HG02571 (cell line): ENCODE data around the gene SHF.

Experiments used
- ATAC-seq: cut with Tn5 transposase; IDR thresholded peaks from one replicate; pipeline ENCODE4 v1.9.1; 2021; ENCODE audit warnings: mild to moderate bottlenecking, moderate library complexity; ENCODE audit not compliant: unreplicated experiment

SHF gene

DNA sequence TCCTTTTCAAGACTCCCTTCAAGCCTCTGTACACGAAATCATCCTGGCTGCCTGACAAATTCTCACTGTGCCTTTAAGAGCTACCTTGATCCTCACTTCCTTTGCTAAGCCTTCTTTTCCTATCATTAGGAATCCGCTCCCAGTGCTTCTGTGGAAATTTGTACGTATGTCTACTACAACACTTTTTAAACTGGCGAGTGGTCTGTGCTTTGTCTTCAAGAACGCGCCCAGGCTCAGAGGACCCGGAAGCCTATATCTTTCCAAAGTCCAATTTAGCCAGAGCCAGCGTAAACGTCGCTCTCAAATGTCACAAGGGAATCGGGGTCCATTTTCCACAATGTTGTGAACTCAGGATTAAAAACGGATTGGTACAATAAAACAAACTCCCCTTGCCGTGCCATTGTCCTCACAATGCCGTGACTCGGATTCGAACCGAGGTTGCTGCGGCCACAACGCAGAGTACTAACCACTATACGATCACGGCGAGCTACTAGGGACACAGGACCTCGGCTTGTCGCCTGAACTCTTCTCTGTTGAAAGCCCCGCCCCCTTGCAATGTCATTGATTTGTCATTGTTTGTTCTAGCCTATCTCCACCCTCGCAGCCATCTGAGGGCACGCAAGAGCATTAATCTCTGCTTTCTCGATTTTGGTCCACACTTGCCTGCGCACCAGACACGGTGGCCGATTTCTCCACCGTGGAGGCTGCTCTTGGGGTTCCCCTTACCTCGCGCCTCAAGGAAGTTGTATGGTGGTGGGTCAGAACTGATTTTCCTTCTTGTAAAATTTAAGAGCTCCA is 12.4 kb upstream of the SHF start:
- ATAC-seq = peak; percentile 38

DNA sequence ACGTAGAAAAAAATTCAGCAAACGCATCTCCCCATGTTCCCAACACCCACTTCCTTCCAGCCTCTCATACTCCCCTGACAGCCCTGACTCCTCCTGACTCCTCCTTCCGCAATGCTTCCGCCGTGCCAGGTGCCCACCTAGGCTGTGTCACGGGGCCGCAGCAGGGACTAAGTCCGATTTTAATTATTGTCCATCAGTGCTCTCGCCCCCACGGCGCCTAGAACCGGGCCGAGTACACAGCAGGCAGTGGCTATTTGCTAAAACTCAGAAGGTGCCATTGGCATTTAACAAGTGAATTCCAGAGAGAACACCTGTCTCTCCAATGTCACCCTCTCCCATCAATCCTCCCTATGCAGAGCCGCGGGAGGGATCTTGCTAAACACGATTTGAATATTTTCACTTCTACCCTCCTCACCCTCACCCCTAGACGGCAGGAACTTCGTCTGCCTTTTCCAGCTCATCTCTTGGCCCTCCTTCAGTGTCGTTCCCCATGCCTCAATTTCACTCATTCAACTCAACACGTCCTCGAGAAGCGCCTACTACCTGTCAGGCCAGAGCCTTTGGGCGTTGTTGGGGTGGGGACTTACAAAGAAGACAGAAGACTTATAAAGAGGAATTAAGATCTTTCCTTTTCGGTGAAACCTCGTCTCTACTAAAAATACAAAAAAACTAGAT is 11.5 kb upstream of the SHF start:
- ATAC-seq = peak; percentile 16

DNA sequence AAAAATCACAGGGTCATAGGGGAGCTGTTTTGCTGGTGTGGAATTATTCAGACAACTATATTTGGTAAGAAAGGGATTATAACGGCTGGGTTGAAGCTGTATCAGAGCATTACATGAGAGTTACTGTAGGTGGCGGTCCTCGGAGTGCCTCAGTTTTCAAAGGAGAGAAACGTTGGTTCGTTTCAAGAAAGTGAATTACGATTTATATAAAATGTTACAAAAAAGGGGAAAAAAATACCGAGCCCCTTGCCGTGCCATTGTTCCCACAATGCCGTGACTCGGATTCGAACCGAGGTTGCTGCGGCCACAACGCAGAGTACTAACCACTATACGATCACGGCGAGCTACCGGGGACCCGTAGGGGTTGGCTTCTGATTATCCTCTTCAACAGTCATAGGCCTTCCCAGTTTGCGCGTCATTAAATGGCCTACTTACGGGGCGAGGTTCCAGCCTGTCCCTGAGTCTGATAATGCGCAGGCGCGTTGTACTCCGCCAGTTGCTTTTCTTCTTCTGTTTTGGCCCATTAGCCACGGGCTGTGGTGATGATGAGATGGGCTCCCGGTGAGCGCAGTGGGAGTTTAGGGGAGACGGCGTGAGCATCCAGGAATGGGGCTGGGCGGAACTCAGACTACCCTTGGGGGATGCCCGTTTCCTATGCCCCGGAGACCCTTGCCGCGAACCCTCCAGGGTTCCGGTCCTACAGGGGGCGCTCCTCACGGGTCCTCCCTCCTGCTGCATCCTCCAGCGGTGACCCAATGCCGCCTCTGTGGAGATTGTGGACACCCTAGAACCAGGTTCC is 10.8 kb upstream of the SHF start:
- ATAC-seq = peak; percentile 49

DNA sequence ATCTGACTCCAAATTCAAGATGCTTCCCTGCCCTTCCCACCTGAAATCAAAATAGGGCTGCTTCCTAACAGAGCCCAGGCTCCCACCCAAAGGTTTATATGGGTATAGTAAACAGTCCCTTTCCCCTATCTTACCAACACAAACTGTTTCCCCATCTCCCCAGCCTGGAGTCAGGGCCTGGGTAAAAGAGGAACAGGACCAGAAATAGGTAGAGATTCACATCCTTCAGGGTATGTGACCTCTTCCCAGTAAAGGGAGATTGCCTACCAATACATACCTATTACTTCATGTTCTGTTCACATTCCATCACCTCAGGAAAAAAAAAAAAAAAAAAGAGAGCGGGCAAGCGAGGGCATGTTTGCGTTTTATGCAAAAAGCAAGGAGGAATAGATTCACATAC is 9.7 kb upstream of the SHF start:
- no peak for ATAC-seq

DNA sequence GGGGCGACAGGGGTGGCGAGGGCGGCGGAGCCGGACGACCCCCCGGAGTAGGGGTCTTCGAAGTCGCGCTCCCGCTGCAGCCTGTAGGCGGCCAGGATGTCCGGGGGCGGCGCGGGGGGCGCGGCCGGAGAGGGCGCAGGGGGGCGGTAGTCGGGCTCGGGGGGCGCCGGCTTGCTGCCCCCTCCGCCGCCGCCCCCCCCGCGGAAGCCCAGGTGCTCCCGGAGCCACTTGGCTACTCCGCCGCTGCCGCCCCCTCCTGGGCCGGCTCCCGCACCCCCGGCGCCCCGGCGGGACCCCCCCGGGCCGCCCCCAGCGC is 230 bp downstream of the SHF start:
- no peak for ATAC-seq

DNA sequence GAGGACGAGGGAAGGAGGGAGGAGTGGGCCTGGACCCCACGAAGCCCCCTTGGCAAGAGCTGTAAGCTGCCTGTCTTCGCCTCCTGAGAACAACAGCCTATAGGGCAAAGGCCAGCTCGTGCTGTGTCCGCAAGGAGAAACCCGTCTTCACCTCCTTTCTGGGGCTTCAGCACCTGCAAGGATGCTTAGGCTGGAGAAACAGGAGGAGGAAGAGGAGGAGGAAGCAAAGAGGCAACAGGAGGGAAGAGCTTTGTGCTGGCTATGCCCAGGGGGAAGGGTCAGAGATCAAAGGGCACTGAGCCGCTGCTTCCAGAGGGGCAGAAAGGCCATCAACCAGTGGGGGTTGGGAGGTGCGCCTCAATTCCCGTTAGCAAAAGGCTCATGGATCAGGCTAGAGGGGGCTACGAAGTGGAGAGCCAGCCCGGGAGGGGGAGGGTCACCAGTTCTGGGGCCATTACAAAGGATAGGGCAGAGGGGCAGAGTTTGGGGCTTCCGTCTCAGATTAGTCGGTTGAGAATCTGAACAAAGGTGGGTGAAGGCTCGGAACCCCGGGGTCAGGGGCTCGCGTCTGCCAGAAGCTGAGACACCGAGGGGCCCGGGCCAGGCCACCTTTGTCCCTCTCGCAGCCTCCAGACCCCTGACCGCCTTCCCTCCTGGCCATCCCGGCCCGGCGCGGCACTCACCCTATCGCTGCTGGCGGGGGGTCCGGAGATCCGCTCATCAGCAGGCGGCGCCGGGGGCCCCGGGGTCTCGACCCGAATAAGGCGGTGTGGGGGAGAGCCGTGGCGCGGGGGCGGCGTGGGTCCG is 792 bp downstream of the SHF start:
- no peak for ATAC-seq

DNA sequence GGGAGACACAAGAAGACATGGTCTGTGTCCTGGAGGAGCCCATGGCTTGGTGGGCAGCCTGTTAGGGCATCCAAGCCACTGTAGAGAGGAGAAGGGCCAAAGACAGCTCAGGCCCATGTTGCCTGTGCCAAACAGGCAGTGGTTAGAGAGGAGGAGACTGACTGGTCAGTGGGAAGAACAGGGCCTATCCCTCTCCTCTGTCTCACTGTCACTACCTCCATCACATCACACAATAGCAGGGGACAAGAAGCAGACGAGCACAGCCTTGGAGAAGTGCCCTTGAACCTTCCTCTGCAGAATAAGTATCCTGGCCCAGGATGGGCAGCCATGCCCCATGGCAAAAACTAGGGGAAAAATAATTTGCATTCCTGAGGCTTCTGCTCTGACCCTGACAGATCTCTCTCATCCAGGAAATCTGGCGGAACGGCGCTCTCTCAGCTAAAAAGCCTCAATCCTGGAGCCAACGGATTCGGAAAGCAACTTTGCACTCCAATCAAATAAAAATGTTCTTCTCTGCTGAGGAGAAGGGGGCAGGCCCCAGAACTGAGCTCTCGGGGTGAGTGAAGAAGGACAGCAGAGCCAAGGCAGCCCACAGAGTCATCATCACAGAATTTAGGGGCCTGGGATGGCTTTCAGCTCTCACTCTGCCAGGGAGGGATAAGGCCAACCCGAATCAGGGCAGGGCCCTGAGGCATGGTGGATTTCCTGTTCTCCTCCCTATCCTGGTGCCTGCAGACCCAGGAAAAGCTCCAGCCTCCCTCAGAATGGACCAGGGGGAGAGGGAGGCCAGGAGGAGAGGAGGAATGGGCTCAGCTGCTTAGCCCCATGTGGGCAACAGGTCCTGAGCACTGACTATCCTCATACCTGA is 1.6 kb downstream of the SHF start:
- ATAC-seq = no peak

DNA sequence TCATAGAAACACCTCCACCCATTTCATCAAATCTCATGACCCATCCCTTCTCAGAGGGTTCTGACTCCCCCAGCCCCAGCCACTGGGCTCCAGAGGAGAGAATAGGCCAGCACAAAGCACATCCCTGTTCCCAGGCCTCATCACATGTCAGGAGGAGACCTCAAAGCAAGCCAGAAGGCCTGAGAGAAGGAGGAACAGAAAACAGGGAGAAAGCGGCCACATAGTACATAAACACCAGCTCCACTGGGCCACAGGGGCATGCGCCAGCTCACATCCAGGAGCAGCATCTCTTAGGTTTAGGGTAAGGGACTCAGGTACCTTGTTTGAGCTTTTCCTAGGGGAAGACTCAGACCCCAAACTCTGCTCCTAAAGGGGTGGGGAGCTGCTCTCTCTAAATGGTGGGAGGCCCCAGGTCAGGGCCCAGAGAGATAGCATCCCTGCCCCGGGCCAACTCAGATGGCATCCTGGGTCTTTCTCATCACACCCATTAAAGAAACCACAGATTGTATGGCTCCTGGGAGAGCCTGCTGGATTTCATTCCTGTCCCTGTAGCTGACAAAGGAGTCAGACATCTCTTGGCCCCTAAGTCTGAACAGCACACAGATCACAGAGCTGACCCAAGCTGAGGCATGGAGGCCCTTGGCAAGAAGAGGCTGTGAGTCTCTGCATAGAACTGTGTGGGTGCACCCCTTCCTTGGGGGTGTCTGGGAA is 2.5 kb downstream of the SHF start:
- no peak for ATAC-seq

DNA sequence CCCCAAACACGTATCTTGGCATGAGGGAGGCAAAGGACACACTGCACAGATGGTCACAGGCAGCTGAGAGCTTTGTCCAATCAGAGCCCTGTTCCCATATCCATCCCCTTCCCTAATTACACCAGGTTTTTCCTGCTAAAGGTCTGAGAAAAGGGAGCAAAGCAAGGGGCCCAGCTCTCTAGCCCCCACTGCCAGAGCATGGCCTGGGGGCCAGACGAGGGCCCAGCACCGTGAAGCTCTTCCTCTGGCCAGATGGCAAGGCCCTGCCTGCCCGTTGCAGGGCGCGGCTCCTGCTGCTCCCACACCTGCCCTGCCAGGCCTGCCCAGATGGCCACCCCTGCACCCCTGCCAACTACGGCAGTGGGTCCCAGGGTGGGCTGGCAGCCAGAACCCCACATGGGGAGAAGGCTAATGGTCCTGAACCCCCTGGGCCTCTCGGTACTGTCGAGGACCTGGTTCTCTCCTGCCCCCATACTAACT is 3.2 kb downstream of the SHF start:
- no peak for ATAC-seq

DNA sequence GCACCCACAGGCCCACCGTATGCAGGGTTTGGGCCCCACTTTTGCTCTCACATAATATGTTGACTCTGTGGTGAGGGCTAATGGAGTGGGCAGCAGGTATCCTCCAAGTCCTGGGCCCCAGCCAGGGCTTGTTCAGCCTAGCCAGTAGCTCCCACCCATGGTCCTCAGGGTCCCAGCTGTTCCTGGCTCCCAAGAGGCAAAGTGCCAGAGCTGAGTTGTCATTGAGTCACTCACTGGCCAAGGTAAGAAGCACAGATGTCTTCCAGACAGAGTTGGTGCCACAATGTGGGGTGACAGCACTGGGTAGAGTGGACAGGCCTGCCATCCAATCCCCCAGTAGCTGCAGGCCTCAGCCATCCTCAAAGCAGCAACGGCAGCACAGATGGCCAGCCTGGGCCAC is 4.3 kb downstream of the SHF start:
- ATAC-seq = no peak

DNA sequence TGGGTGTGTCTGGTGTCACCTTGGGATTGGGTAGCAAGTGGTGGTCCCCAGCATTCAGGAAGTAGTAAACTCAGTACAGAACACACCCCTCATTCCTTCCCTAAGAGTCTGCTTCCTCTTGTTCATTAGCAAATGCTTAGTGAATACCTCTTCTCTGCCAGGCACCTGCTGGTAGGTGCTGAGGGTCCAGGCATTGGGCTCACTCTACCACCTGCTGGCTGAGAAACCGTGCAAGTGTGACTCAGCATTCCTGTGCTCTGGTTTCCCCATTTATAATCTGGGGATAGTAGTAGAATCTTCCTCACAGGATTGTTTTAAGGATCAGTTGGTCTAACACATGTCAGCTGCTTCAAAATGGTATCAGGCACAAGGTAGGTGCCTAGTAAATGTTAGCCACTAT is 4.8 kb downstream of the SHF start:
- ATAC-seq = no peak

DNA sequence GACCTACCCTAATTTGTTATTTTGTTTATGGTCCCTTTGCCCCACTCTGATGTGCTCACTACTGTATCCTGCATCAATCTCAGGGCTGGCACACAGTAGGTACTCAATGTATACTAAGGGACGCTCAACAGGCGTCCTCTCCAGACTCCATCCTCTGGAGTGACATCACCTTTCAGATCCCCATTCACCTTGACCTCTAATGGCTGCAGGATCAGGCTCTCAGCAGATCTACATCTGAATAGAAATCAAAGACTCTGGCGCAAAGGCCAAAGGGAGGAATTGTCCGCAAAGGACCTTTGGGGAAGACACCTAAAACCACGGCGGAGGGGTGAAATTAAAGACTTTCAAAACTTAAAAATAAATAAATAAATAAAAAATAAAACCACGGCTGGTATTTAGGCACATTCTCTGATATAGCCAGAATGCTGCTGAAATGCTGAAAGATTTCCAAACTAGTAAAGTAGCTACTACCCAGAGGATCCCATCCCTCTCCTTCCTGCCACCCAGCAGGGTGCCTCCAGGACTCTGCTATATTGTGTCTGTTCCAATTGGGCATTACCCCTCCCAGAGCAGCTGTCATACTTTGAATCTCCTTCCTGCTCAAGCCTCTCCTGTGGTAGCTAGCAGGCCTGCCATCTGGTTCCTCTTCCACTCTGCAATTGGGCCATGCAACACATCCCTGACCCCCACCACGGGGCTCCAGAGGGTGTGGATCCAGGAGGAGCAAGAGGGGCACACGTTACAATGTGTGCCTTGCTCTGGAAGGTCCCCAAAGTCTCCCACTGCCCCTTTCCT is 6.1 kb downstream of the SHF start:
- no peak for ATAC-seq

DNA sequence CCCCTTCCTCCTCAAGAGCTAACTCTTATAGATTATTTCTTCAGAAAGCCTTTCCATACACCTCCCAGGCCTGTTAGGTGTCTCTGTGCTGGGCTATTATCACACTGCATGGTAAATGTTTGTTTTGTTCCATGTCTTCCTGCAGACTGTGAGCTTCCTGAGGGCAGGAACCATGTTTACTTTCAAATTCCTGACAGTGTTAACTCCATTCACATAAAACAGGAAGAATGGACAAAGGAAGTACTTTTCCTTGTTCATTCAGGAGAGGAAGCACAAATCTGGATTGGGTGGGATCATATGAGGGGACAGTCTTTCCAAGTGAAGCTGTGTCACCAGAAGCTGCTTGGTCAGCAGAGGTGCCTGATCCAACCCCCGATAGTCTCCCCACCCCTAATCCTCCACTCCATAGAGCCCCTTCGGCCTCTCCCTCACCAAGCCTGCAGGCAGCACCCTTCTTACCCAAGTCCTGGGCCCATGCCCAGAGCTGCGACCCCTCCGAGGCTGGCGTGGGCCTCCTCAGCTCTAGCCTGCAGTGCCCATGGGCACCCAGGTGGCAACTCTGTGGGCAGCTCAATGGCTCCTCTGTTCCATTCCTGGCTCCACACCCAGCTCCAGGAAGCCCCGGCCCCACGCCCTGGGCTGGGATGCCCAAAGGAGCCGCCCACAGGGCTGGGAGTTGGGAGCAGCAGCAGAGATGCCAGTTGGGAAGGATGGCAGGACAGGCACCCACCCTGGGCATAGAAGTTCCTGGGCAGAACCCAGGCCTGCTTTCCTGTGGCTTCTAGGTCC is 6.9 kb downstream of the SHF start:
- no peak for ATAC-seq

DNA sequence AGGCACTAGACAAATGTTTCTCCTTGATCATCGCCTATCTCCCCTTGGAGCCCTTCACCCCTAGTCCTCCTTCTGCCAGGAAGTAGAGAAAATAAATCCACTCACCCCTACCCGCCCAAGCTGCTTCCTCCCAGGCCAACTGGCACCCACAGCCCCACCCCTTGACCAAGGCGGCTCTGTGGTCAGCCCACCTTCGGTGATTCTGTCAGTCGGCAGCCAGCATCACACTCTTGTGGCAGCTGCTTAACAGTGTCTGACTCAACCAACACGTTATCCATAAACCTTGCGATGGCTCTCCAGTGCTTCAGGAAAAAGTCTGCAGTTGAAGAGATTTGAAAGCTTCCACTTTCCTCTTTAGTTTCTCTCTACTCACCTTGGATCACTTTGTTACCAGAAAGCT is 7.6 kb downstream of the SHF start:
- no peak for ATAC-seq

DNA sequence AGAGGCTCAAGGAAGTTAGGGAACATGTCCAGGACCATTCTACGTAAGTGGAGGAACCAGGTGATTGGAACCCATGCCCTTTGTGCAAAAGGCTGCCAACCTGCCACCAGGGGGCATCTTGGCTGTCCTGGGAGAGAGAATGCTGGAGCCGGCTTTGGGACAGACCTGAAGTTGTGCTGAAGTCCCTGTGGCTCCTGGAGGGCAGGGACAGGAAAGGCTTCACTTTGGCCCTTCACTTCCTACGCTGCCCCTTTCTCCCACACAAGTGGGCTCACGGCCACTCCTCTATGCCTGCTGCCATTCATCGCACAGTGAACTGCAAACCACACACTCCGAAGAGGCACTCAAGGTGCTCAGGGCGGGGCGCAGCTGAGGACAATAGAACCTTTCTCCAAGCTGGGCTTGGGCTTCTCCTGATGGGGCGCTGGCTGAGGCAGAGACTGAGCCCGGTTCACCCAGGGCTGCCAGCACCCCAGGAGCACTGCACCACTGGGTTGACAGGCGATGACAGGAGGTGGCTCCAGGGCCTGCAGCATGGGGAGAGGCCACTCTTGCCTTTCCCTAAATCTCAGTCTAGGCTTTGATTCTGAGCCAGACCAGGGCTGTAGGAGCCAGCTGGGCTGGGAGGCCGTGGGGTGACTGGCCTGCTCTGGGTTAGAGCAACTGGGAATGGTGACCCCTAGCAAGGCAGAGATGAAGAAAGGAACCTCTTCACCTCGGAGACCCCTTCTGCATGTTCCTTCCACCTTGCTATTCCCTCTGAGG is 8.4 kb downstream of the SHF start:
- no peak for ATAC-seq

DNA sequence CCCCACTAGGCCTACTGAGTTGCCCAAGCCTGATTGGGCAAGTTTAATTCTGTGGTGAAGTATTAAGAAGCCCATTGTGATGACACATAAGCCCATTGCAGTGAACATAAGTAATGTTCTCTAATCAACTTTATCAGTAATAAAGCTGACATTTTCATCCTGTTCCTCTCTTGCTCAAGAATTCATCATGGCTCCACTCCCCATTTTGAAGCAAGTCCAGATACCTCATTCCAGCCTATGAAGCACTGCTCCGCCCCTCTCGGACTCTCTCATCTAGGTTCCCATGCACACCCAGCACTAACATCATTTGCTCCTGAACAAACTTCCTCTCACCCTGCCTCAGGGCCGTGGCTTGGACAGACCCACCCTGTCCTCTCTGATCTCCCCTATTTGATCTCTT is 10.5 kb downstream of the SHF start:
- ATAC-seq = no peak

DNA sequence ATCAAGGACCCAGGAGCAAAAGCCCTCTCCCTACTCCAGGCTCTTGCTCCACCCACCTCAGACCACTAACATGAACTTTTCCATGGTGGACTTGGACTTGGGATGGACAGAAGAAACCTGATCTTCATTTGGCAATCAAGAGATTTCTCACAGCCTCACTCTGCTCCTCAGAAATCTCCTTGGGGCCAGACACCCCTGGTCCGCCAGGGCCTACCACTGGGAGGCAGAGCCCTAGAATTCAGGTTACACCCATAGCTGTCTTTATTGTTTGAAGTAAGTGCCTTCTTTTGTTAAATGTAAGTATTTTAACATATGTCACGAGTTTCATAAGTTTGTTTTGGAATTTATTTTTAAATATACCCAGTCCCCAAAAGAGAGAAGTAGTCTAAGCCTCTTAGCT is 13.2 kb downstream of the SHF start:
- no peak for ATAC-seq
